Measurements from ENCODE around the gene PACRGL. TPM values are rescaled to one million over a fixed set of nuclear protein-coding genes. Genes with fewer than 3 reads are reported as not detected.
"Not testable (repeated sequence)": the region's sequence is repeated elsewhere in the genome, so short reads cannot be mapped to it uniquely, and the experiment has no call there.

Gene PACRGL
- total RNA-seq, 1 experiment from 2014 or later, result 24.3 TPM

GRCh38 chr4:20684852-20685763 lies 15.2 kb upstream of the PACRGL start:
- Histone ChIP-seq H3K4me3 (no peak overlapping the region), H3K9me3 (replicated peaks) (no peaks in the 10 kb centered on the region), H3K27me3 (peaks cover 5% of the 10 kb centered on the region; the same call in 1 of the 2 replicates), H3K27ac (no peak overlapping the region), H3K36me3 (no peaks in the 10 kb centered on the region), H3K4me1 (no peaks in the 10 kb centered on the region)
- peak in 1 of 2 experiments; percentile 43 for DNase-seq

DNA sequence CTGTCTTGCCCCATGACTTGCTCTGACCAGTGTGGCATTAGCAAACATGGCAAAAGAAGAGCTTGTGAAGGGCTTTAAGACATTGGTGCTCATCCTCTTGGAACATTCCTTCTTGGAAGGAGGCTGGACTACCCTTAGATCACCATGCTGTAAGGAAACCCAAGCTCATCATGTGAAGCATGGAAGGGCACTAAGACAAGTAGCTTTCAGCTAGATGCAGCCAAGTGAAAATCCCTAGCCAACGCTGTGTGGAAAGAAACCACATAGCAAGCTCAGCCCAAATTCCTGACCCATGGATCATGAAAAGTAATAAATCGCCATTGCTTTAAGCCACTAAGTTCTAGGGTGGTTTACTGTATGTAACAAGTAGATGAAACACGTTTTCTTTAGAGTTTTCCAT lies 12.4 kb upstream of the PACRGL start:
- peaks cover 5% of the 10 kb centered on the region; the same call in 1 of the 2 replicates for H3K27me3 ChIP-seq
- no peaks in the 10 kb centered on the region for H3K4me1 ChIP-seq
- no peaks in the 10 kb centered on the region for H3K36me3 ChIP-seq
- H3K27ac ChIP-seq, result no peak overlapping the region
- no peak for DNase-seq
- H3K4me3 ChIP-seq, result no peak overlapping the region
- H3K9me3 ChIP-seq (replicated peaks), result no peaks in the 10 kb centered on the region

DNA sequence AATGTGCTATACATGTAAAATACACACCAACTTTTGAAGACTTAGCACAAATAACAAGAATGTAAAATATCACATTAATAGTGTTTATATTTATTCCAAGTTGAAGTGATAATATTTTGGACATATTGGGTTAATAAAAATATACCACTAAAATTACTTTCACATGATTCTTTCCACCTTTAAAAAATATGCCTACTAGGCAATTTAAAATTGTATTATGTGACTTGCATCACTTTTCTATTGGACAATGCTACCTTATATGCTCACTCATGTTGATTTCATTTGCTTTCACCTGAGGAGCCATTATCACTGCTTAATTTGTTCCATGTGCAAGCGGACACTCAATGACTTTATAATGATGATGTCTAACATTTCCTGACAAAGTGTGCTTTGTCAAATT lies 3.4 kb upstream of the PACRGL start:
- Histone ChIP-seq H3K27me3 (no peaks in the 10 kb centered on the region), H3K27ac (no peak overlapping the region), H3K9me3 (replicated peaks) (no peaks in the 10 kb centered on the region), H3K4me1 (0 out of 2 replicates have a peak, but pooled peaks cover 6% of the 10 kb centered on the region), H3K36me3 (no peaks in the 10 kb centered on the region), H3K4me3 (no peak overlapping the region)
- no peak for DNase-seq

DNA sequence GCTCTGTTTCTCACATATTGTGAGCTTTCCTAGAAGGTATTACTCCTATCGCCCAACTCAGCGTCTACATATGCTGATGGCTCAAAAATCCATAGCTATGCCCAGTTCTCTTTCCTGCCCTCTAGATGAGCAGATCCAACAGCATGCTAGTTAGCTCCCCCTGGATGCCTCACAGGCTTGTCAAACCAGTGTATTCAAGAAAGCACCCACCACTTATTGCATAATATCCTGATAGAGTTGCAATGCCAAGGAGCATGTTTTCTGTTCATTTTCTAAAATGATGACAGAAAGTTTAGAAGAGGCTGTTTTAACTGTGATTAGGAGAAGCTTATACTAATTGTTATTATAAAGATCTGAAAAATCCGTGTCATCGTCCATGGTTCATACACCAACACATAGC lies 1.9 kb upstream of the PACRGL start:
- Histone ChIP-seq H3K4me1 (0 out of 2 replicates have a peak, but pooled peaks cover 6% of the 10 kb centered on the region), H3K9me3 (replicated peaks) (no peaks in the 10 kb centered on the region), H3K4me3 (no peak overlapping the region), H3K27me3 (no peaks in the 10 kb centered on the region), H3K27ac (no peak overlapping the region), H3K36me3 (no peaks in the 10 kb centered on the region)
- DNase-seq, result no peak

DNA sequence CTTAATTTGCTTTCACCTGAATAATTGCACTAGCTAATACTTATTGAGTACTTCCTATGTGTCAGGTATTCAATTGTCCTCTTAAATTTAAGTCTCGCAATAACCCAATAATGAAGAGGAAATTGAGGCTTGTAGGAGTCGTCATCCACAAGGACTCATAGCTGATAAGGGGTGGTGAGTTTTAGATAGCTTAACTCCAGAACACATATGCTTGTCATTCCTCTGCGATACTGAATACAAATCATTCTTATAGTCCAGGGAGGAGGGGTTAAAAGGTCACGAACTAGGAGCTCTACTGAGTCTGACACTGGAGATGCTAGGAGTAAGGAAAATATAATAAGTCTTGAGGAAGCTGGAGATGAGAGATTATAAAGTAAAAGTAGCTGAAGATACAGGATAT lies 1.4 kb upstream of the PACRGL start:
- H3K9me3 ChIP-seq (replicated peaks), result no peaks in the 10 kb centered on the region
- no peaks in the 10 kb centered on the region for H3K36me3 ChIP-seq
- 0 out of 2 replicates have a peak, but pooled peaks cover 6% of the 10 kb centered on the region for H3K4me1 ChIP-seq
- no peak overlapping the region for H3K27ac ChIP-seq
- no peak for DNase-seq
- H3K27me3 ChIP-seq, result no peaks in the 10 kb centered on the region
- H3K4me3 ChIP-seq, result no peak overlapping the region

DNA sequence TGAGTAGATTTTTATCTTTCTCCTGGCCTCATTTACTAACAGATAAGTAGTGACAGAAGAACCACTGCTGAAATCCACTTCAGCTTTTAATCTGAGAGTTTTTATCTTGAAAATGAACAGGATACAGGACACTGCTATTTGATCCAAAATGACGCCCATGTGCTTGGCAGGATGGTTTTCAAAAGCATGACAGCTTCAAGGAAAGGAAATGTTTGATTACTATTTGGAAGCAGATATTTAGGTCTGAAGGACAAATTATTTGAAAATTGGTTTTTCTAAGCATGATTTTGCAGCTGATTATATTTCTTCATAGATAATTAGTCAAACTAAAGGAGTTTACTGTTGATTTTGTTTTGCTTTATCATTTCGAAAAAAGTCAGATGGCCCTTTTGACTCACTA lies 11.1 kb downstream of the PACRGL start:
- no peak overlapping the region for H3K4me3 ChIP-seq
- no peaks in the 10 kb centered on the region for H3K4me1 ChIP-seq
- no peaks in the 10 kb centered on the region for H3K27me3 ChIP-seq
- 0 out of 2 replicates have a peak, but pooled peaks cover under 1% of the 10 kb centered on the region for H3K9me3 ChIP-seq (replicated peaks)
- H3K27ac ChIP-seq, result no peak overlapping the region
- no peak for DNase-seq
- H3K36me3 ChIP-seq, result peaks cover 23% of the 10 kb centered on the region

- DNase-seq, result no peak
- Histone ChIP-seq H3K27ac (no peak overlapping the region), H3K9me3 (replicated peaks) (peaks cover 3% of the 10 kb centered on the region; the same call in 1 of the 2 replicates), H3K36me3 (peaks cover 36% of the 10 kb centered on the region), H3K4me3 (no peak overlapping the region), H3K4me1 (no peaks in the 10 kb centered on the region), H3K27me3 (no peaks in the 10 kb centered on the region)
Measured at GRCh38 chr4:20723019-20723418, 22.8 kb downstream of the PACRGL start.

GRCh38 chr4:20723463-20723862 lies 23.2 kb downstream of the PACRGL start:
- Histone ChIP-seq H3K27ac (no peak overlapping the region), H3K9me3 (replicated peaks) (peaks cover 3% of the 10 kb centered on the region; the same call in 1 of the 2 replicates), H3K36me3 (peaks cover 36% of the 10 kb centered on the region), H3K4me3 (no peak overlapping the region), H3K4me1 (no peaks in the 10 kb centered on the region), H3K27me3 (no peaks in the 10 kb centered on the region)
- no peak for DNase-seq

- peaks cover 36% of the 10 kb centered on the region for H3K36me3 ChIP-seq
- H3K4me3 ChIP-seq, result no peak overlapping the region
- H3K27me3 ChIP-seq, result no peaks in the 10 kb centered on the region
- H3K4me1 ChIP-seq, result no peaks in the 10 kb centered on the region
- no peak overlapping the region for H3K27ac ChIP-seq
- peaks cover 3% of the 10 kb centered on the region; the same call in 1 of the 2 replicates for H3K9me3 ChIP-seq (replicated peaks)
- DNase-seq, result no peak
Measured at GRCh38 chr4:20724915-20725314, 24.7 kb downstream of the PACRGL start.

DNA sequence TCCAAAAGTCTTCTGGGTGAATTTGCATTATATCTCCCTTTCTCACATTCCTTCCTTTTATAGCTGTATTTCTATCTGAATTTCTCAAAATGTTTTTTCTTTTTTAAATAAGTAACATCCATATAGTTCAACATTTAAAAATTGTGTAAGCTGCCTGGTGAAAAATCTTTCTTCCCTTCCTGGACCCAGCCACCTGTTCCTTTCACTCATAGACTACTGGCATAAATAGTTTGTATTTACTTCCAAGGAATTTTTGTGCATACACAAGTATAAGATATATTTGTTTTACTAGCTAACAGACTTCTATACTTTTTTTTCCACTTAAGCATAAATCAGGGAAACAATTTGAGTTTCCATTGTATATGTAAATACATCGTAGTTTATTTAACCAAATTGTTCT lies 35.7 kb downstream of the PACRGL start:
- 0 out of 2 replicates have a peak, but pooled peaks cover 2% of the 10 kb centered on the region for H3K4me1 ChIP-seq
- no peak overlapping the region for H3K4me3 ChIP-seq
- H3K27me3 ChIP-seq, result no peaks in the 10 kb centered on the region
- H3K36me3 ChIP-seq, result peaks cover 4% of the 10 kb centered on the region
- peaks cover 4% of the 10 kb centered on the region for H3K9me3 ChIP-seq (replicated peaks)
- peak; percentile 28 to 63 for DNase-seq
- no peak overlapping the region for H3K27ac ChIP-seq

GRCh38 chr4:20746000-20746399 lies 45.7 kb downstream of the PACRGL start:
- not testable (repeated sequence) for H3K9me3 ChIP-seq (replicated peaks); DNase-seq; H3K27me3 ChIP-seq; H3K27ac ChIP-seq; H3K4me3 ChIP-seq; H3K4me1 ChIP-seq; H3K36me3 ChIP-seq

DNA sequence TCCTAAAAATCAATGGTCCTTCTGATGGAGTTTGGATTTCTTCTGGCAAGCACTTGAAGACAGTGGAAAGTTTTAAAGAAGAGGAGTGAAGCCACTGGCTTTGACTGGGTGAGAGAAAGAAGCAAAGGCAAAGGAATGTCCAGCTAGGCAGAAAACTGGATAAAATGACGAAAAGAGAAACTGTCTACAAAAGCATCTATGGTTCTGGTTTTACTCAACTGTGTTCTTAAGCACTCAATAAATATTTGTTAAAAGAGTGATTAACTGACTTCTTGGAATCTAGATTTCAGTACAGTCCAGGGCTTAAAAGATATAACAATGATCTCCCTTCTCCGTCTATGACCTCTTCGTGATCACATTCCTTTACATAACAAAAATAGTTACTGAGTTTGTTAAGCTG lies 52.4 kb downstream of the PACRGL start:
- H3K9me3 ChIP-seq (replicated peaks), result no peaks in the 10 kb centered on the region
- H3K27me3 ChIP-seq, result no peaks in the 10 kb centered on the region
- no peak overlapping the region for H3K4me3 ChIP-seq
- H3K4me1 ChIP-seq, result no peaks in the 10 kb centered on the region
- DNase-seq, result no peak
- no peaks in the 10 kb centered on the region for H3K36me3 ChIP-seq
- H3K27ac ChIP-seq, result no peak overlapping the region

- Histone ChIP-seq H3K27ac (no peak overlapping the region), H3K9me3 (replicated peaks) (no peaks in the 10 kb centered on the region), H3K36me3 (no peaks in the 10 kb centered on the region), H3K4me3 (no peak overlapping the region), H3K4me1 (no peaks in the 10 kb centered on the region), H3K27me3 (no peaks in the 10 kb centered on the region)
- no peak for DNase-seq
Measured at GRCh38 chr4:20754036-20754435, 53.8 kb downstream of the PACRGL start.

GRCh38 chr4:20760053-20760452 lies 59.8 kb downstream of the PACRGL start:
- Histone ChIP-seq H3K36me3 (no peaks in the 10 kb centered on the region), H3K9me3 (replicated peaks) (no peaks in the 10 kb centered on the region), H3K4me3 (no peak overlapping the region)

DNA sequence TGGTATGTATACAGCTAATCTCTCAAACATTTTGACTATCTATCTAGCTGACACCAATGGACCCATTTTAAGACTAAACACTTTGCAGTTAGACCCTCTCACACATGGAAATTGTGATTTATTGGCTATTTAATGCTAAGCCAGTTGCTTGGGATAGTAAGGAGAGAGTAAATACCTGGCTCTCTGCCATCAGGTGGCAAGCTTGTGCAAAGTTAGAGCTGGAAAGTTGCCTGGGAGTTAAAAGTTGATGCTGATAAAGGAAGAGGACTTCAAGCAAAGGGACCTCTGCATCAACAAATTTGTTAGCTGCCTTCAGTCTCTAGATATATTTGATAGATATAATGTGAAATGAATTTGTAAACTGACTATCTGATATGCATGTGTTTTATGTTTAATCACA lies 61.1 kb downstream of the PACRGL start:
- DNase-seq, result no peak
- Histone ChIP-seq H3K4me3 (no peak overlapping the region), H3K27me3 (no peaks in the 10 kb centered on the region), H3K27ac (no peak overlapping the region), H3K36me3 (no peaks in the 10 kb centered on the region), H3K4me1 (no peaks in the 10 kb centered on the region), H3K9me3 (replicated peaks) (no peaks in the 10 kb centered on the region)

More at GRCh38 chr4:20760053-20760452, 59.8 kb downstream of the PACRGL start:
- H3K4me1 ChIP-seq, result no peaks in the 10 kb centered on the region
- no peaks in the 10 kb centered on the region for H3K27me3 ChIP-seq
- no peak overlapping the region for H3K27ac ChIP-seq
- peak in 1 of 2 experiments; percentile 16 for DNase-seq

All from SJCRH30 (cell line).